GM12873 (cell line): Measurements from ENCODE around the gene AK9.
A peak's percentile ranks its signal among the peaks of the same experiment; 100 is the strongest.

Experiments used
- TF ChIP-seq, protein P1 (sequence below): IDR thresholded peaks from 2 replicates; pipeline ENCODE4 v1.5.1; 2012; ENCODE audit warnings: low read depth, mild to moderate bottlenecking, moderate library complexity, low read length, control low read depth; ENCODE audit not compliant: insufficient read depth; ENCODE audit errors: missing control alignments

Gene AK9

DNA sequence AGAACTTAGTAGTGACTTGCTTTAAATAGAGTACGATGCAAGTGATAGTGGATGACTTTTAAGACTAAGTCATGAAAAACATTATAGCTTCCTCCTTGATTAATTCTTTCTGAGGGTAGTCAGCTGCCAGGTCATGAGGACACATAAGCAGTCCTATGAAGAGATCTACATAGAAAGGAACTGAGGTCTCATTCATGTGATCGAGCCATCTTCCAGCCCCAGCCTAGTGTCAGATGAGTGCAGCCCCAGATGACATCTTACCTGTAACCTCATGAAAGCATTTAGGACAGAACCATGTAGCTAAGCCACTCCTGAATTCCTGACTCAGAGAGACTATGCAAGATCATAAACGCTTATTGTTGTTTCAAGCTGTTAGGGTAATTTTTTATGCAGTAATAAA is 67.7 kb downstream of the AK9 start:
- TF ChIP-seq, protein P1, sequence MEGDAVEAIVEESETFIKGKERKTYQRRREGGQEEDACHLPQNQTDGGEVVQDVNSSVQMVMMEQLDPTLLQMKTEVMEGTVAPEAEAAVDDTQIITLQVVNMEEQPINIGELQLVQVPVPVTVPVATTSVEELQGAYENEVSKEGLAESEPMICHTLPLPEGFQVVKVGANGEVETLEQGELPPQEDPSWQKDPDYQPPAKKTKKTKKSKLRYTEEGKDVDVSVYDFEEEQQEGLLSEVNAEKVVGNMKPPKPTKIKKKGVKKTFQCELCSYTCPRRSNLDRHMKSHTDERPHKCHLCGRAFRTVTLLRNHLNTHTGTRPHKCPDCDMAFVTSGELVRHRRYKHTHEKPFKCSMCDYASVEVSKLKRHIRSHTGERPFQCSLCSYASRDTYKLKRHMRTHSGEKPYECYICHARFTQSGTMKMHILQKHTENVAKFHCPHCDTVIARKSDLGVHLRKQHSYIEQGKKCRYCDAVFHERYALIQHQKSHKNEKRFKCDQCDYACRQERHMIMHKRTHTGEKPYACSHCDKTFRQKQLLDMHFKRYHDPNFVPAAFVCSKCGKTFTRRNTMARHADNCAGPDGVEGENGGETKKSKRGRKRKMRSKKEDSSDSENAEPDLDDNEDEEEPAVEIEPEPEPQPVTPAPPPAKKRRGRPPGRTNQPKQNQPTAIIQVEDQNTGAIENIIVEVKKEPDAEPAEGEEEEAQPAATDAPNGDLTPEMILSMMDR, result no peak

DNA sequence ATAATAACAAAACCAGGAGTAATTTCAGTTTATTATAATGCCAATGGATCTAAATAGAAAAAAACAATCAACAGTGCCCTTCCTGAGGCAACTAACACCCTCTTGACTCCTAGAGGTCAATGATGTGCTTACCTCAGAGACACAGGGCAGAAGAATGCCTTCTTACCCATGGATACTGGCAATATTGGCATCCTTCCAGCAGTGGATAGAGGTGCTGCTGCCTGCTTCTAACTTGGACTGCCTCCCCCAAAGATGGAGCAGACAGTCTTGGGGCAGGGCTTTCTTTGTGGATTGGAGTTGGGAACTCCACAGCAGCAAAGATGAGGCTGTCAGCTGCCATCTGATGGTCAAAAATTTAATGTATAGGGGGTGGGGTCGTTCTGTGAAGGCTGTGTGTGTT is 78.7 kb downstream of the AK9 start:
- TF ChIP-seq, protein P1, result no peak

DNA sequence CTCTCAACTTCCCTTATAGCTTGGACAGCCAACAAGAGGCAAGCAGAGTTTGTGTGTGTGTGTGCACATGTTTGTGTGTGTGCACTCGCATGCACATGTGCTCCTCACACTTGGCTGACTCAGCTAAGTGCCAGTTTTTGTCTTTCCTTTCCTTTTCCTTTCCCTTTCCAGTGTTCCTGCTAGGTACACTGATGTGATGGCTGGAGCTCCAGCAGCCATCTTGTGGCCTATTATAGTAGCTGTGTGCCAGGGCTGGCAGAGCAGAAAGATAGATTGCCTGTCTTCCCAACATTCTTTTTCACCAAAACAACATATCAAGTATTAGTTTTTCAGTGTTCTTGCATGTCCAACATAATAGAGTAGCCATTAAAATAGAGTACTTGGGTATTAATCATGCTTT is 79.5 kb downstream of the AK9 start:
- TF ChIP-seq, protein P1, result no peak

DNA sequence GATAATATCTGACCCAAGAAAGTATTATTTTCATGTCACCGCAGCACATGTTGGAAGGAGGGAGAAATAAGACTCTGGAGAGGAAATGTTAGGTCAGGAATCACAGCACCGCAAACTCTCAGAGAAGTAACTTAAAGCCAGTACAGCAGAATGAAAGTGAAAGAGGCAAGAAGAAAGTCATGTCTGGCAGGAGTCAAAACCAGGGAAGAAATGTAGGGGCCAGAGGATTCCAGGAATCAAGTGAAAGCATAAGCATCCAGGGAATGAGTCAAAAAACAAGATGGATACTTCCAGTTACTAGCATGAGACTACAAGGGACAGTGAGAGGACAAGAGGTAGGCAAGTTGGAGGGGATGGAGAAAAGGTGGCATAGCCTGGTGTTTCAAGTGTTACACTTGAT is 80.4 kb downstream of the AK9 start:
- TF ChIP-seq, protein P1, result no peak

DNA sequence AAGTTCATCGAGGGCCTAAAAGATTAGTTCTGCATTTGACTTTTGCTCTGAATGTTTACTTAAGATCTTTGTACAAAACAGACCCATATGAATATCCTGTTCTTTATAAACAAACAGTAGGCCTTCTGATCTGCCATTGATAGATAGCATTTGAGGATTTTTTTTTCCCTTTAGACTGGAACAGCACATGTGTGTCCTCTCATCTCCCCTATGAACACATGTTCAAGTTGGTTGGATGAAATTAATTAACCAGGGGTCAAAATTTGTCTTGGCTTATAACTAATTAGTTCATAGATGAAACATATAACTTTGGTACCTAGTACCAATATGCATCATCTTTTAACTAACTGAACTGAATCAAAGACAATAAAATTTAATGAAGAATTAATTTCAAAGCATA is 81.3 kb downstream of the AK9 start:
- TF ChIP-seq, protein P1, result no peak

DNA sequence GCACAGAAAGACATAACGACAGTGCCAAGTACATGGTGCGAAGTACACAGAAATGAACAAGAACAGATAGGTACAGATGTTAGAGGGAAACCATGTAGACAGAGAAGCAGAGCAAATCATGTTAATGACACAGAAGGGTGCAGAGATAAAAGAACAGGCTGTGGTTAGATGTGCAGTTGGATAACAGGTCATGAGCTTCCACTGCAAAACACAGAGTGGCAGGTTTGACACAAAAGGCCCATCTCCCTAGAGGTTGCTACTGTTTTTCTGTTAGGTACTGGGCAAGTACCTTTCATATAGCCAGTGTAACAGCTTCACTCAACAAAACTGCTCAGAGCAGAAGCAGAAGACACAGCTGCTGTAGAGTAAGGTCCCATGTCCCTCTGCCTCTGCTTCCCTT is 84.6 kb downstream of the AK9 start:
- TF ChIP-seq, protein P1, result no peak

DNA sequence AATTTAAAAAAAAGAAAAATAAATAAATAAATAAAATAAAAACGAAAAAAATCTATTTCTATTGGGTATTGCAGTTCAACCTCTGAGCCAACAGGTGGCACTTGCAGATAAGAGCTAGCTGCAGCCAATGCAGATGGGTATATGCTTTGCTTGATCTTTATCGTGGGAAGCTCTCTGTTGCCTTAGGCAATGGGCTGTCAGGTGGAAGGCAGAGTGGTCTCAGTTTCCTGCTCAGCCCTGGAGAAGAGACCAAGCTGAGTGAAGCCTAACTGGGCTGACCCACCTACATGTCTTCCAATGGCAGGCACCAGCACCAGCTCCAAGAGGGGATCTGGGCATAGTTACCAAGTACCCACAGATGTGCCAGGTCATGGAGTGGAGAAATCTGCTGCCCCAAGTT is 95.0 kb downstream of the AK9 start:
- TF ChIP-seq, protein P1, result peak; percentile 53
